ENCODE data around the gene MT1HL1. TPM values are rescaled to one million over a fixed set of nuclear protein-coding genes. Genes with fewer than 3 reads are reported as not detected.

MT1HL1 gene
- polyA plus RNA-seq, 1 of the 3 experiments (the other 2 are of a cell fraction): not detected

GRCh38 chr1:236998546-236998945, 5.7 kb downstream of the MT1HL1 start:
- Histone ChIP-seq H3K9me2 (no peaks in the 10 kb centered on the region), H3K79me2 (ENCODE audit: insufficient read depth) (no peaks in the 10 kb centered on the region), H3K4me3 (ENCODE audit: low read depth in 2 of 2, low read length in 1 of 2) (no peak overlapping the region), H3K27me3 (ENCODE audit: insufficient read depth) (no peaks in the 10 kb centered on the region), H3F3A (replicated peaks; ENCODE audit: insufficient read depth) (no peaks in the 10 kb centered on the region), H3K9ac (no peak overlapping the region), H2AFZ (ENCODE audit: low read depth) (no peak overlapping the region), H3K9me3 (no peaks in the 10 kb centered on the region; the same call in 1 of the 2 replicates), H3K4me2 (no peak overlapping the region), H3K27ac (ENCODE audit: low read depth in 2 of 2, low read length in 1 of 2) (no peak overlapping the region), H3K4me1 (ENCODE audit: control insufficient read depth in 1 of 2, insufficient read depth in 2 of 2, low read depth in 1 of 2, low read length in 1 of 2) (no peaks in the 10 kb centered on the region; a peak in 1 of 4 replicates), H3K36me3 (replicated peaks in 1 of 2; ENCODE audit: control insufficient read depth in 1 of 2, insufficient read depth in 2 of 2, low read length in 1 of 2) (no peaks in the 10 kb centered on the region), H4K20me1 (ENCODE audit: insufficient read depth) (no peaks in the 10 kb centered on the region)
- ChIA-PET POLR2A (no interaction called here), CTCF (no interaction called here)
- no peak for TF ChIP-seq GATA2 (CRISPR knock-in tag; IDR thresholded peaks at IDR 0.05)
- no peak for DNase-seq
- 43% methylated on average over 3 of the region's 3 CpGs for WGBS (ENCODE audit: low lambda C conversion rate)

DNA sequence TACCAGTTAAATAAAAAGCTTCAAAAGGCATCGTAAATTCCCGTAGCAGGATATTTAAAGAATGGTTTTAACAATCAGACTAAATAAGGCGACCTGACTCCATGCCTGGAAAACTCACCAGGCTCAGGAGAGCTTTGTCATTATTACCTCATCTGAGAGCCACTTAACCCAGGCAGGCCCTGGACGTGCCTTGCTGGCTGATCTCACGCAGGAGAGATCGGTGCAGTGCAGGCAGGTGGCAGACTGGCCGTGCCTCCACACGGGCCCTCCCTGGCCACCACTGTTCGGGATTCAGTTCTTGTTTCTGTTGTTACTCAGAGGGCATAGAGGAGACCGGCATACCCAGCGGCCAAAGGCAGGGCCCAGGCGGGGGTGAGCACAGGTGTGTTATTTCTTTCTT, 6.4 kb downstream of the MT1HL1 start:
- no peak overlapping the region for H2AFZ ChIP-seq (ENCODE audit: low read depth)
- no peak for DNase-seq
- WGBS (ENCODE audit: low lambda C conversion rate): 37% methylated on average over 11 of the region's 12 CpGs
- no peak overlapping the region for H3K27ac ChIP-seq (ENCODE audit: low read depth in 2 of 2, low read length in 1 of 2)
- no peak overlapping the region for H3K4me3 ChIP-seq (ENCODE audit: low read depth in 2 of 2, low read length in 1 of 2)
- no peak overlapping the region for H3K9ac ChIP-seq
- no peaks in the 10 kb centered on the region for H3K9me2 ChIP-seq
- no peaks in the 10 kb centered on the region for H3K36me3 ChIP-seq (replicated peaks in 1 of 2; ENCODE audit: control insufficient read depth in 1 of 2, insufficient read depth in 2 of 2, low read length in 1 of 2)
- no peak overlapping the region for H3K4me2 ChIP-seq
- H3F3A ChIP-seq (replicated peaks; ENCODE audit: insufficient read depth): no peaks in the 10 kb centered on the region
- H3K27me3 ChIP-seq (ENCODE audit: insufficient read depth): no peaks in the 10 kb centered on the region
- no peaks in the 10 kb centered on the region for H3K79me2 ChIP-seq (ENCODE audit: insufficient read depth)
- TF ChIP-seq RFX5 (IDR thresholded peaks at IDR 0.05; ENCODE audit: low read length) (no peak), NRF1 (IDR thresholded peaks at IDR 0.05; ENCODE audit: low read depth, low read length) (no peak), YY1 (IDR thresholded peaks at IDR 0.05; ENCODE audit: low read depth) (no peak), MXI1 (IDR thresholded peaks at IDR 0.05; ENCODE audit: low read depth, low read length) (no peak), POLR2AphosphoS5 (IDR thresholded peaks at IDR 0.05; ENCODE audit: low read depth, low read length) (no peak), FOXJ3 (CRISPR knock-in tag; IDR thresholded peaks at IDR 0.05) (no peak), EZH2phosphoT487 (IDR thresholded peaks at IDR 0.05; ENCODE audit: borderline replicate concordance, low read depth) (no peak), GABPA (IDR thresholded peaks at IDR 0.05; ENCODE audit: low read depth) (no peak), FOSL2 (IDR thresholded peaks at IDR 0.05; ENCODE audit: borderline replicate concordance, low read depth) (no peak), TAF1 (IDR thresholded peaks at IDR 0.05; ENCODE audit: borderline replicate concordance, low read depth, low read length) (no peak), SIN3A (IDR thresholded peaks at IDR 0.05; ENCODE audit: borderline replicate concordance, low read depth, low read length) (no peak), MEF2A (IDR thresholded peaks at IDR 0.05; ENCODE audit: borderline replicate concordance, low read depth) (no peak), TCF12 (IDR thresholded peaks at IDR 0.05) (no peak), ELF1 (IDR thresholded peaks at IDR 0.05) (no peak), EP300 (IDR thresholded peaks at IDR 0.05; ENCODE audit: borderline replicate concordance in 1 of 2, low read depth in 1 of 2, low read length in 1 of 2) (no peak), NFIC (IDR thresholded peaks at IDR 0.05; ENCODE audit: borderline replicate concordance) (no peak)
- TF ChIP-seq, protein P1, sequence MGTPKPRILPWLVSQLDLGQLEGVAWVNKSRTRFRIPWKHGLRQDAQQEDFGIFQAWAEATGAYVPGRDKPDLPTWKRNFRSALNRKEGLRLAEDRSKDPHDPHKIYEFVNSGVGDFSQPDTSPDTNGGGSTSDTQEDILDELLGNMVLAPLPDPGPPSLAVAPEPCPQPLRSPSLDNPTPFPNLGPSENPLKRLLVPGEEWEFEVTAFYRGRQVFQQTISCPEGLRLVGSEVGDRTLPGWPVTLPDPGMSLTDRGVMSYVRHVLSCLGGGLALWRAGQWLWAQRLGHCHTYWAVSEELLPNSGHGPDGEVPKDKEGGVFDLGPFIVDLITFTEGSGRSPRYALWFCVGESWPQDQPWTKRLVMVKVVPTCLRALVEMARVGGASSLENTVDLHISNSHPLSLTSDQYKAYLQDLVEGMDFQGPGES (IDR thresholded peaks at IDR 0.05; ENCODE audit: low read depth, low read length): no peak
- TF ChIP-seq, protein P2, sequence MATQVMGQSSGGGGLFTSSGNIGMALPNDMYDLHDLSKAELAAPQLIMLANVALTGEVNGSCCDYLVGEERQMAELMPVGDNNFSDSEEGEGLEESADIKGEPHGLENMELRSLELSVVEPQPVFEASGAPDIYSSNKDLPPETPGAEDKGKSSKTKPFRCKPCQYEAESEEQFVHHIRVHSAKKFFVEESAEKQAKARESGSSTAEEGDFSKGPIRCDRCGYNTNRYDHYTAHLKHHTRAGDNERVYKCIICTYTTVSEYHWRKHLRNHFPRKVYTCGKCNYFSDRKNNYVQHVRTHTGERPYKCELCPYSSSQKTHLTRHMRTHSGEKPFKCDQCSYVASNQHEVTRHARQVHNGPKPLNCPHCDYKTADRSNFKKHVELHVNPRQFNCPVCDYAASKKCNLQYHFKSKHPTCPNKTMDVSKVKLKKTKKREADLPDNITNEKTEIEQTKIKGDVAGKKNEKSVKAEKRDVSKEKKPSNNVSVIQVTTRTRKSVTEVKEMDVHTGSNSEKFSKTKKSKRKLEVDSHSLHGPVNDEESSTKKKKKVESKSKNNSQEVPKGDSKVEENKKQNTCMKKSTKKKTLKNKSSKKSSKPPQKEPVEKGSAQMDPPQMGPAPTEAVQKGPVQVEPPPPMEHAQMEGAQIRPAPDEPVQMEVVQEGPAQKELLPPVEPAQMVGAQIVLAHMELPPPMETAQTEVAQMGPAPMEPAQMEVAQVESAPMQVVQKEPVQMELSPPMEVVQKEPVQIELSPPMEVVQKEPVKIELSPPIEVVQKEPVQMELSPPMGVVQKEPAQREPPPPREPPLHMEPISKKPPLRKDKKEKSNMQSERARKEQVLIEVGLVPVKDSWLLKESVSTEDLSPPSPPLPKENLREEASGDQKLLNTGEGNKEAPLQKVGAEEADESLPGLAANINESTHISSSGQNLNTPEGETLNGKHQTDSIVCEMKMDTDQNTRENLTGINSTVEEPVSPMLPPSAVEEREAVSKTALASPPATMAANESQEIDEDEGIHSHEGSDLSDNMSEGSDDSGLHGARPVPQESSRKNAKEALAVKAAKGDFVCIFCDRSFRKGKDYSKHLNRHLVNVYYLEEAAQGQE (IDR thresholded peaks at IDR 0.05; ENCODE audit: low read depth, low read length): no peak
- no peaks in the 10 kb centered on the region; a peak in 1 of 4 replicates for H3K4me1 ChIP-seq (ENCODE audit: control insufficient read depth in 1 of 2, insufficient read depth in 2 of 2, low read depth in 1 of 2, low read length in 1 of 2)
- H4K20me1 ChIP-seq (ENCODE audit: insufficient read depth): no peaks in the 10 kb centered on the region
- no peaks in the 10 kb centered on the region; the same call in 1 of the 2 replicates for H3K9me3 ChIP-seq
- POLR2A ChIA-PET: no interaction called here
- CTCF ChIA-PET: no interaction called here
